D721Med (cell line): ENCODE results near the gene RNASEH2C.

Source experiments
- DNase-seq: peaks from one replicate; pipeline ENCODE4 v3.0.0; 2011; ENCODE audit warnings: low spot score; ENCODE audit not compliant: insufficient read length
- FAIRE-seq: peaks from 2 replicates; lab custom pipeline; 2011; peaks lifted over from hg19 to GRCh38; lab: Jason Lieb, UNC
- TF ChIP-seq, protein P1 (sequence below): IDR thresholded peaks from 2 replicates; pipeline ENCODE4 v1.5.1; 2012; ENCODE audit warnings: mild to moderate bottlenecking, control low read depth; ENCODE audit not compliant: insufficient read depth; ENCODE audit errors: missing control alignments

Gene RNASEH2C

DNA sequence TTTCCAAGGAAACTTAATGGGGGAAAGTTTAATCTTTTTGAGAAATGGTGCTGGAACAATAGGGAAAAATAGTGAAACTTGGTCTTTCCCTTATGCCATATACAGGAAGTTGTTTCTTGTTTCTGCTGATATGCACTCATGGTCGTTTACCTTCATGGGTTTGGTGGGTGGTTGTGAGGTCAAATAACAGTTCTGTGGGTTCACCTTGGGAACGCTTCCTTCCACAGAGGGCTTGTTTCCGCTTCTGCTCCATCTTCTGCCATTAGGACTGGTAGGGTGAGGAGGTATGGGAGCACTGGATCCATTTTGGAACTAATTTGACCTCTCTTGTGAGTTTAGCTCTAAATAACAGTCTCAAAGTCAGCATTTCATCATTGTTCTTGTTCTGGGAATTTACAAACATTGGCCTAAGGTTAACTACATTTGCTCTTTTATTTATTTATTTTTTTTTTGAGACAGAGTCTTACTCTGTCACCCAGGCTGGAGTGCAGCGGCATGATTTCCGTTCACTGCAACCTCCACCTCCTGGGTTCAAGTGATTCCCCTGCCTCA is 40.3 kb downstream of the RNASEH2C start:
- FAIRE-seq (no peak), DNase-seq (no peak)
- TF ChIP-seq, protein P1, sequence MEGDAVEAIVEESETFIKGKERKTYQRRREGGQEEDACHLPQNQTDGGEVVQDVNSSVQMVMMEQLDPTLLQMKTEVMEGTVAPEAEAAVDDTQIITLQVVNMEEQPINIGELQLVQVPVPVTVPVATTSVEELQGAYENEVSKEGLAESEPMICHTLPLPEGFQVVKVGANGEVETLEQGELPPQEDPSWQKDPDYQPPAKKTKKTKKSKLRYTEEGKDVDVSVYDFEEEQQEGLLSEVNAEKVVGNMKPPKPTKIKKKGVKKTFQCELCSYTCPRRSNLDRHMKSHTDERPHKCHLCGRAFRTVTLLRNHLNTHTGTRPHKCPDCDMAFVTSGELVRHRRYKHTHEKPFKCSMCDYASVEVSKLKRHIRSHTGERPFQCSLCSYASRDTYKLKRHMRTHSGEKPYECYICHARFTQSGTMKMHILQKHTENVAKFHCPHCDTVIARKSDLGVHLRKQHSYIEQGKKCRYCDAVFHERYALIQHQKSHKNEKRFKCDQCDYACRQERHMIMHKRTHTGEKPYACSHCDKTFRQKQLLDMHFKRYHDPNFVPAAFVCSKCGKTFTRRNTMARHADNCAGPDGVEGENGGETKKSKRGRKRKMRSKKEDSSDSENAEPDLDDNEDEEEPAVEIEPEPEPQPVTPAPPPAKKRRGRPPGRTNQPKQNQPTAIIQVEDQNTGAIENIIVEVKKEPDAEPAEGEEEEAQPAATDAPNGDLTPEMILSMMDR: no peak

DNA sequence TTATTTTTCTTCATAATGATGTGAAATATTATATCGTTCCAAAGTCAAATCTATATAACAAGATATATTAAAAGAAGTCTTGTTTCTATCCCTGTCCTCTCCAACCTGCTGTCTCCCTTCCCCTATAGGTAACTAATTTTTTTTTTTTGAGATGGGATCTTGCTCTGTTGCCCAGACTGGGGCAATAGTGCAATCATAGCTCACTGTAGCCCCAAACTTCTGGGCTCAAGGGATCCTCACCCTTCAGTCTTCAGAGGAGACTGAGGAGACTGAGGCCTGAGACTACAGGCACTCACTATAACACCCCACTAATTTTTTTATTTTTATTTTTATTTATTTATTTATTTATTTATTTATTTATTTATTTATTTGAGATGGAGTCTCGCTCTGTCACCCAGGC is 47.6 kb downstream of the RNASEH2C start:
- TF ChIP-seq, protein P1: no peak
- FAIRE-seq (no peak), DNase-seq (no peak)

DNA sequence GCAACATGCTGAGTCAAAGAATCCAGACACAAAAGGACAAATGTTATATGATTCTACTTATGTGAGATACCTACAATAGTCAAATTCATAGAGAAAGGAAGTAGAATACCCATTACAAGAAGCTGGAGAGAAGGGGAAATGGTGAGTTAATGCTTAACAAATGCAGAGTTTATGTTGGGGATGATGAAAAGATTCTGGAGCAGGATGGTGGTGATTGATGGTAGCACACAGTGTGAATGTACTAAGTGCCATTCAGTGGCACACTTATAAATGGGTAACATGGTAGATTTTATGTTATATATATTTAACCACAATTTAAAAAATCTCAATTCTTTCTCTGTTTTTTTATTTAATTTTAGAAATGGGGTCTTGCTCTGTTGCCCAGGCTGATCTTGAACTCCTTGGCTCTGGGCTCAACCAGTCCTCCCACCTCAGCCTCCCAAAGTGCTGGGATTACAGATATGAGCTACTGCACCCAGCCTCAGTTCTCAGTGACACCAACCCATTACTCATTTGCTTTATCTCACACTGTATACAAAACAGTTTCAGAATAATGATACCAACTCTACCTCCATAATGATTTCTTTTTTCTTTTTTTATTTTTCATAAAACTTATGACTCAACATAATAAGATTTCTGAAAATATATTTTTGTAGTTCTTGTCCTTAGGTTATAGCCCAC is 48.3 kb downstream of the RNASEH2C start:
- FAIRE-seq (no peak), DNase-seq (no peak)
- TF ChIP-seq, protein P1: no peak
